Endodermal cell (in vitro differentiated cells): ENCODE results near the gene SLC38A2. TPM values are rescaled to one million over a fixed set of nuclear protein-coding genes. Genes with fewer than 3 reads are reported as not detected.

ENCODE experiments used
- DNase-seq: peaks from one replicate; pipeline ENCODE4 v3.0.0-alpha.2; 2017
- H3K27ac ChIP-seq: 2 replicates; pipeline ENCODE4 v1.5.1; 2013; ENCODE audit warnings: mild to moderate bottlenecking, low read depth, low read length, moderate library complexity
- H3K27me3 ChIP-seq: 2 replicates; pipeline ENCODE4 v1.6.1; 2013; ENCODE audit warnings: mild to moderate bottlenecking, low read length, moderate library complexity; ENCODE audit not compliant: insufficient read depth, control insufficient read depth, poor library complexity, severe bottlenecking
- H3K36me3 ChIP-seq: 2 replicates; pipeline ENCODE4 v1.7.0; 2013; ENCODE audit warnings: mild to moderate bottlenecking, low read length, moderate library complexity; ENCODE audit not compliant: control insufficient read depth, insufficient read depth
- H3K4me1 ChIP-seq: one replicate; pipeline ENCODE4 v1.7.0; 2013; ENCODE audit warnings: low read length; ENCODE audit not compliant: control insufficient read depth, insufficient read depth
- H3K4me3 ChIP-seq: 2 replicates; pipeline ENCODE4 v1.5.1; 2013; ENCODE audit warnings: mild to moderate bottlenecking, low read length, moderate library complexity
- H3K9ac ChIP-seq: 2 replicates; pipeline ENCODE4 v1.6.1; 2013; ENCODE audit warnings: mild to moderate bottlenecking, low read length, moderate library complexity; ENCODE audit not compliant: poor library complexity, severe bottlenecking; ENCODE audit errors: extremely low read depth
- H3K9me3 ChIP-seq: 2 replicates; pipeline ENCODE4 v1.6.1; 2013; ENCODE audit warnings: mild to moderate bottlenecking, low read length, moderate library complexity; ENCODE audit not compliant: control insufficient read depth
- H3K27ac Mint-ChIP-seq: 2 replicates; pipeline ENCODE4 v1.8.0; 2020; ENCODE audit warnings: mixed read lengths
- H3K27me3 Mint-ChIP-seq: 2 replicates; pipeline ENCODE4 v1.8.0; 2021; ENCODE audit warnings: mild to moderate bottlenecking, mixed read lengths; ENCODE audit not compliant: insufficient read depth
- H3K36me3 Mint-ChIP-seq: 2 replicates; pipeline ENCODE4 v1.8.0; 2020; ENCODE audit warnings: low read depth, mixed read lengths
- H3K4me1 Mint-ChIP-seq: 2 replicates; pipeline ENCODE4 v1.8.0; 2020; ENCODE audit warnings: mixed read lengths
- H3K4me3 Mint-ChIP-seq: 2 replicates; pipeline ENCODE4 v1.8.0; 2020; ENCODE audit warnings: mild to moderate bottlenecking, moderate library complexity, mixed read lengths
- H3K9me3 Mint-ChIP-seq: 2 replicates; pipeline ENCODE4 v1.8.0; 2020; ENCODE audit warnings: mild to moderate bottlenecking, mixed read lengths
- CTCF ChIP-seq: fragments of 200-600 bp; sonication (generic); conservative IDR thresholded peaks from 2 replicates; pipeline ENCODE4 v1.5.0; 2021; ENCODE audit warnings: antibody characterized with exemption, mild to moderate bottlenecking
- WGBS, 2 experiments: methylation state at CpG; one replicate each; pipeline versions ENCODE4 v1.1.5 to v1.1.7; 2013; ENCODE audit warnings: missing lambda C conversion rate in 2 of 2, mixed read lengths in 1 of 2; ENCODE audit not compliant: insufficient coverage in 1 of 2, insufficient read length in 1 of 2; 5-methylcytosine and 5-hydroxymethylcytosine counted together
- total RNA-seq, 2 donors: library from RNA; stranded (reverse); fragmentation: NEBNext Ultra II Directional in 1 of 2; extraction: Animal tissue kit (Norgen Biotek cat#: 25700) in 1 of 2; gene quantifications; 2 replicates in 1 of 2; 3 replicates in 1 of 2; pipeline ENCODE4 v1.2.1, GENCODE V29; 2021

SLC38A2 gene
- total RNA-seq, 2 donors from 2014 or later, result 156 to 230 TPM

DNA sequence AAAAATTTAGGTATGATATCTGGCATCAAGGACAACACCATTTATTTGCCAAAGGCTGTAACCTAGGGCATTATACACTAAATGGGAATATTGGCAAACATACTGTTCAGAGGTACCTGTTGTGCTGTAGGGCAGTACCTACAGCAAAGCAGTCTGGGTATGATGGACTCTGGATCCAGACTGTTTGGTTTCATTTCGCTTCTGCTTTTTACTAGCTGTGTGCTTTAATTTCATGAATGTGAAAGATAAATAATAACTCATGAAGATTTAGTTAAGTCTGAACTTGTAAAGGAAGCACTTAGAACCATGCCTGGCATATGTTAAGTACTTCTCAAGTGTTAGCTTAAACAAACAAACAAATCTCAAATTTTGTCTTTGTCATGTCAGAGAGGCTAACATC is 17.7 kb upstream of the SLC38A2 start:
- TF ChIP-seq CTCF, result no peak
- Histone ChIP-seq H3K36me3 (peaks cover 7% of the 10 kb centered on the region), H3K27me3 (no peaks in the 10 kb centered on the region), H3K9me3 (no peaks in the 10 kb centered on the region), H3K9ac (no peak overlapping the region), H3K27ac (peak overlapping the region; percentile 3), H3K4me3 (no peak overlapping the region), H3K4me1 (peaks cover 5% of the 10 kb centered on the region)
- DNase-seq, result no peak
- no peak overlapping the region for H3K27ac Mint-ChIP-seq
- no peak overlapping the region for H3K4me3 Mint-ChIP-seq
- H3K9me3 Mint-ChIP-seq, result no peaks in the 10 kb centered on the region
- 80 to 95% methylated on average over 1 of the region's 1 CpG for WGBS, 2 experiments
- no peaks in the 10 kb centered on the region for H3K27me3 Mint-ChIP-seq
- peaks cover 23% of the 10 kb centered on the region for H3K36me3 Mint-ChIP-seq
- H3K4me1 Mint-ChIP-seq, result peaks cover 51% of the 10 kb centered on the region

GRCh38 chr12:46389031-46389616 is 16.6 kb upstream of the SLC38A2 start:
- Mint-ChIP-seq H3K4me1 (peaks cover 58% of the 10 kb centered on the region), H3K9me3 (no peaks in the 10 kb centered on the region), H3K4me3 (no peak overlapping the region), H3K27ac (no peak overlapping the region), H3K36me3 (peaks cover 21% of the 10 kb centered on the region), H3K27me3 (no peaks in the 10 kb centered on the region)
- Histone ChIP-seq H3K27ac (no peak overlapping the region), H3K9ac (no peak overlapping the region), H3K36me3 (peaks cover 7% of the 10 kb centered on the region), H3K4me1 (peaks cover 10% of the 10 kb centered on the region), H3K9me3 (no peaks in the 10 kb centered on the region), H3K4me3 (no peak overlapping the region), H3K27me3 (no peaks in the 10 kb centered on the region)
- no peak for TF ChIP-seq CTCF
- DNase-seq, result peak; percentile 40
- 59 to 89% methylated on average over 2 of the region's 2 CpGs for WGBS, 2 experiments

DNA sequence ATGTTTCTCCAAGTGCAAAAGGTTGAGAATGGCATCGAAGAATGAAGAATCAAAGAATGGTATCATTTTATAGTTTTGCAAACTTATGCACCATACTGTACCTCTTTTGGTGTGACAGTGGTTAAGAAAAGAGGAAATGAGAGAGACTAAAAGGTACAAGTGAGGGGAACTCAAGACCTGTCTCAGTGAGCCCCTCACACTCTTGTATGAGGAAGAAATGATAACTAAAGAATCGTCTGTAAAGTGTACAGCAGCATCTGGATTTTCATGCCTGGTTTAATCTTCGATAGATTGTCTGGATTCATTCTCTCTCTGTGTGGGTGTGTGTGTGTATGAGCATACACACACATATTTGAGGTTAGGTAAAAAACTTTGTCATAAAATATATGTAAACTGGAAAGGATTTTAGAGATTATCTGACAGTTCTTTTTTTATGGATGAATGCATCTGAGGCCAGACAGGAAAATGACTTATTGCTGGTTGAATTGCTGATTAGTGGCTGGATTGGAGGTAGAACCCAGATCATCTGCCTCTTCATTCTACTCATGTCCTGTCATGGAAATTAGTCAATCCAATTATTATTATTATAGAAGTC is 16.0 kb upstream of the SLC38A2 start:
- Mint-ChIP-seq H3K4me1 (peaks cover 58% of the 10 kb centered on the region), H3K9me3 (no peaks in the 10 kb centered on the region), H3K4me3 (no peak overlapping the region), H3K36me3 (peaks cover 21% of the 10 kb centered on the region), H3K27ac (no peak overlapping the region), H3K27me3 (no peaks in the 10 kb centered on the region)
- H3K27ac ChIP-seq, result no peak overlapping the region
- WGBS, 2 experiments, result 89 to 95% methylated on average over 3 of the region's 3 CpGs
- no peak for DNase-seq
- H3K27me3 ChIP-seq, result no peaks in the 10 kb centered on the region
- no peak overlapping the region for H3K9ac ChIP-seq
- H3K4me3 ChIP-seq, result no peak overlapping the region
- H3K4me1 ChIP-seq, result peaks cover 10% of the 10 kb centered on the region
- H3K9me3 ChIP-seq, result no peaks in the 10 kb centered on the region
- H3K36me3 ChIP-seq, result peaks cover 7% of the 10 kb centered on the region
- no peak for TF ChIP-seq CTCF
